GM19395 (cell line): ENCODE results near the gene CBFA2T3.

Source experiments
- ATAC-seq: cut with Tn5 transposase; IDR thresholded peaks from one replicate; pipeline ENCODE4 v1.9.1; 2021; ENCODE audit warnings: mild to moderate bottlenecking, moderate library complexity; ENCODE audit not compliant: unreplicated experiment

CBFA2T3 gene

GRCh38 chr16:88865310-88865709 lies 111.7 kb downstream of the CBFA2T3 start:
- no peak for ATAC-seq

DNA sequence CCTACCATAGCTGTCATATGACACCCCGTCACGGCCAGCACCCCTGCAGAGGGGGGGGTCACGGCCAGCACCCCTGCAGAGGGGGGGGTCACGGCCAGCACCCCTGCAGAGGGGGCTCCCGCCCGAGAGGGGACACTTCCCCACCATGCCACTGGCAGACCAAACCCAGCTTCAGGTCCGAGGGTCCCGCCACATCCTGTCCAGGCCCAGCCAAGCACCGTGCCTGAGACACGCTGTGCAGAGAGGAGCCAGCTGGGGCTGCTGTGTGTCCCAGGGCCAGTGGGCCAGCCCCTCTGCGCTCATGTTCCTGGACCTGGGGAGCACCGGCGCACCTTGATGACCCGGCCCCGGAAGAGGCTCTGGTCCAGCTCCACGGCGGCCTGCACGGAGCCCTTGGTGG lies 112.5 kb downstream of the CBFA2T3 start:
- no peak for ATAC-seq

DNA sequence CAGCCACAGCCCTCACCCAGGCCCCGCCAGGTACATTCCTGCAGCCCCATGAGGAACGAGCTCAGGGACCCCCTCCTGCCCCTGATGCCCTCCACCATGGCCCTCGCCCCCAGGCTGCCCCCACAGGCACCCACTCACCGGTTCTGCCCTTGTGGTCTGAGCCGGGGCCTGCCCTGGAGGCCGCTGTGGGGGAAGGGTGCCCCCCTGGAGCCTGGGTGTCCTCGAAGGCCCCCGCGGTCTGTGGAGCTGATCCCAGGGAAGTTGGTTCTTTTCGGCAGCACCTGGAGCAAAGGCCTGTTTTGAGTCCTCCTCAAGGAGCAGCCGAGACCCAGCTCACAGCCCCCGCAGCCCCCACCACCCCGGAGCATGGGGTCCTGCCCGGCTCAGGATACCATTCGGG lies 112.9 kb downstream of the CBFA2T3 start:
- no peak for ATAC-seq

DNA sequence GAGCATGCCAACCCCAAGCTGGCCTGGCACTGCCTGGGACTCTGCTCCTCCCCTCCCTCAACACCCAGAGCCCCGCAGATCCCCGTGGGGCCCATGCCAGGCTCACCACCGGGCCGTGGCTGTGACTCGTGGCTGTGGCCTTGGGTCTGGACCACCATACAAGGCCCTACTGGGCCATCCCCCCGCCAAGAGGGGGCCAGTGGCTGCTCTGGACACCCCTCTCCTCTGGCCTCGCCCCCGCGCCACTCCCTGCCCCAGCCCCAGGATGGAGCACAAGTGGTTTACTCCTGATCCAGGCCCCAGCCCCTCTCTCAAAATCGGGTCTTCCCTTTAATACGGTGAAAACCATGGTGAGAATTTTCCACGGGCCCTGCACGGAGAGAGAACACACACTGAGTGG lies 113.6 kb downstream of the CBFA2T3 start:
- no peak for ATAC-seq

- no peak for ATAC-seq
These were observed 114.0 kb downstream of the CBFA2T3 start for GRCh38 chr16:88862968-88863367.

DNA sequence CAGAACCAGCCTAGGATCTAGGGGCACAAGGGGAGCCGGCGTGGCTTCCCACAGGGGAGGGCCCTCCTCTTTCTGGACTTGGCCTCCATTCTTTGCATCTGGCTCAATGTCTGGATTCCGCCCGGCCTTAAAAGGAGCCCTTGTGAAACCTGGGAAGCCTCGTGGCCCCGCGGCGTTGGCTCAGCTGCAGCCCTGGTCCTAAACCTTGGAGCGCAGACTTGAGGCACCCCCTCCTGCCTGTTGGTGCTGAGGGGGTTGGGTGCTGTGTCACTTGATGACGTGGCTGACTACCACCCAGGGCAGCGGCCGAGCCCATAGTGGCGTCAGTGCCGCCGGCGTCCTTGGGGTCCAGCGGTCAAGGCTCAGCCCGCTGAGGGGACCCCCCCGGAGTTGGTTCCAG lies 115.6 kb downstream of the CBFA2T3 start:
- no peak for ATAC-seq

DNA sequence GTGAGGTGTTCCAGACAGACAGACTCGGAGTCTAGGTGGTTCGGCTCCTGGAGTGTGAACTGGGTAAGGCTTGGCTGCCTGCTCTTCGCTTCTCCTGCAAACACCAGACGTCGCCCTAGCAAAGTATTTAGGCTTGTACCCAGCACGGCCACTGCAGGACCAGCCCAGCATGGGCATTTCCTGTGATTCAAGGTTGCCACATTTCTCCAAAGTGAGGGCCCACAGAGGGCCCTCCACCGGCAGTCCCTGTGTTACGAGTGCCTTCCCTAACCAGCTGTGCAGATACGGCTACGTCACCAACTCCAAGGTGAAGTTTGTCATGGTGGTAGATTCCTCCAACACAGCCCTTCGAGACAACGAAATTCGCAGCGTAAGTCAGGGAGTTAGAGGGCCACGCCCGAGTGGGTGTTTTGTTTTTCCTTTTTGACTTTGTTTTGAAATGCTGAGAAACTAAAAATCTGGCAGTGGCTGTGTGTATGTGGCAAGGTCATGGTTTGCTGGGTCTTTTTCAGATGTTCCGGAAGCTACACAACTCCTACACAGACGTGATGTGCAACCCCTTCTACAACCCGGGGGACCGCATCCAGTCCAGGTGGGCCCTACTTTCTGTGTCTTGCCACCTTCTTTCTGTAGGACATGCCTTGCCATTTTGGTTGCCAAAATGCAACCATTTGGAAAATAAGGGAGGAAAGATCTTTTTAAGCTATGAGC lies 117.5 kb downstream of the CBFA2T3 start:
- ATAC-seq = no peak

GRCh38 chr16:88857728-88858339 lies 119.2 kb downstream of the CBFA2T3 start:
- peak; percentile 42 for ATAC-seq

- peak; percentile 80 for ATAC-seq
These were observed 119.9 kb downstream of the CBFA2T3 start, which contains the start of the genes GALNS and TRAPPC2L for GRCh38 chr16:88856828-88857727. Gene GALNS, minus strand, starts transcription at chr16:88856947. Its CDS starts 70 bp downstream, at chr16:88856877. Gene TRAPPC2L, plus strand, starts transcription at chr16:88857127. Its CDS starts 24 bp downstream, at chr16:88857151.

DNA sequence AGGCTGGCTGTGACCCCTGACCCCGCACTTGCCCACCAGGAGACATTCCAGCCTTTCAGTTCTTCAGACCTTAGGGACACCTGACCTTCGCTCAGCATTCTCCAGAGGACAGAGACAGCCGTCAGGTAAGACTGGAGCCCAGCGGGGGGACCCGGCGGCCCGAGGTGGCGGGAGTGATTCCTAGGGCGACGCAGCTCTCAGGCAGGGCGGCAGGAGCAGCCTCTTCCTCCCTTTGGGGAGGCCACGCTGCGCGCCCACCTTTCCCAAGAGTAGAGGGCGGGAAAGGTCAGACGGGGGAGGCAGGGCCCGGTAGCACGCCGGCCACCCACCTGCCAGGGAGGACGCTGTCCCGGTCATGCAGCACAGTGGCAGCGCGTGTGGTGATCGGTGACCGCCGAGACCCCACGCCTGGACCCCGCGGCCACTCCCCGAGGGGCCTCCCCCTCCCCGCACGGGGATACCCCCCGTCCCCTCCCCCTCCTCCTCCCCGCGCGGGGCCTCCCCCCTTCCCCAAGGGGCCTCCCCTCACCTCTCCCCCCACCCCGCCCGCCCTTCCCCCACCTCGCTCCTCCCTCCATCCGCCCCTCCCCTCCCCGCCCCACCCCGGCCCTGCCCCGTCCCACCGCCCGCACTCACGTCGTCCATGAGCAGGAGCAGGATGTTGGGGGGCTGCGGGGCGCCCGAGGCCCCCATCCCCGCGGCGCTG lies 120.7 kb downstream of the CBFA2T3 start:
- peak; percentile 21 for ATAC-seq

GRCh38 chr16:88855736-88856121 lies 121.3 kb downstream of the CBFA2T3 start:
- ATAC-seq = no peak

DNA sequence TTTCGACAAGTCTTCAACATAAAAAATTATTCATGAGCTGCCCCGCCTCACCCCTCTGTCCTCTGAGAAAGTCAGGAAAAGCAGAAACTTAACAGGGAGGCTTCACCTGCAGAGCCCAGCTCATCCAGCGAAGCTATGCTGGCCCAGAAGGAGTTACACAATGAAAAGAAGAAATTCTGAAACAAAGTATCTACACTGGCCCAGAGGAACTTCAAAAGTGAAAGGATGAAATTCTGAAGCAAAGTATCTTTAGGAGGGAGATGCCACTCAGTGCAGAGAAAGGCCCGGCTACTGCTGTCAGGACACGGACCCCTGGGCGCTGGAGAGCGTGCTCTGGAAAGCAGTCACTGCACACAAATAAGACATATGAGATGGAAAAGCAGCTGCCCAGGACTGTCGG lies 121.8 kb downstream of the CBFA2T3 start:
- no peak for ATAC-seq

GRCh38 chr16:88854306-88855111 lies 122.5 kb downstream of the CBFA2T3 start:
- no peak for ATAC-seq

- ATAC-seq = no peak
These were observed 123.6 kb downstream of the CBFA2T3 start for GRCh38 chr16:88853325-88853941.

DNA sequence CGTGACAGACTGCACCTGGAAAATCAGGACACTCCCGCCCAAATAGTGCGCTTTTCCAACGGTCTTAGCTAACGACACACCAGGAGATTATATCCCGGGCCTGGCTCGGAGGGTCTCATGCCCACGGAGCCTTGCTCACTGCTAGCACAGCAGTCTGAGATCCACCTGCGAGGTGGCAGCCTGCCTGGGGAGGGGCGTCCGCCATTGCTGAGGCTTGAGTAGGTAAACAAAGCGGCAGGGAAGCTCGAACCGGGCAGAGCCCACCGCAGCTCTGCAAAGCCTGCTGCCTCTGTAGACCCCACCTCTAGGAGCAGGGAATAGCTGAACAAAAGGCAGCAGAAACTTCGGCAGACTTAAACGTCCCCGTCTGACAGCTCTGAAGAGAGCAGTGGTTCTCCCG lies 125.4 kb downstream of the CBFA2T3 start:
- ATAC-seq = no peak

DNA sequence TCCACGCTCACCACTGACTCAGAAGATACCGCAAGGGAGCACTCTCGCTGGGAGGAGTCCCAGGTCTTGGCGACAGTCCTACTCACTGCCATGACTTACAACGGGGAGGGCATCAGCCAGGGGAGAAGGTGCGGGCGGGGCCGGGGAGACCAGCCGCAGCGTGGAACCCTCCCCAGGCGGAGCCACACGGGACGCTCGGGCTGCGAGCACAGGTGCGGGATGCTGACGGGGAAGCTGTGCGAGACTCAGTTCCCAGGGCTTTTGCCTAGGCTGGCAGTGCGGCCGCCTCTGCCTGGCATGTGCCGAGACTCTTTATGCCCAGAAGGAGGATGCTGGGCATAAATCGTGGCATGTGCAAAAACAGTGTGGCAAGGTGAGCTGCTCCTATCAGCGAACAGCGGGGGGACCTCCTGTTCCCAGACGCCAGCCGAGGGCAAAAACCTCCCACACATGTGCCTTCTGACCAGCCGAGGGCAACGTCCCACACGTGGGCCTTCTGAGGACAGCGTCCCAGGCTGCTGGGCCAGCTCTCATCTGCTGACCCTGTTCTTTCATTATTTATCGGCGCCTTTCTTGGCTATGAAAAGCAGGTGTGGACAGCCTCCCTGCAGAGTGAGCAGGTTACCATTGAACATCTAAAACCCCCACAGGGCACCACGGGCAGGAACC lies 126.3 kb downstream of the CBFA2T3 start:
- ATAC-seq = no peak

DNA sequence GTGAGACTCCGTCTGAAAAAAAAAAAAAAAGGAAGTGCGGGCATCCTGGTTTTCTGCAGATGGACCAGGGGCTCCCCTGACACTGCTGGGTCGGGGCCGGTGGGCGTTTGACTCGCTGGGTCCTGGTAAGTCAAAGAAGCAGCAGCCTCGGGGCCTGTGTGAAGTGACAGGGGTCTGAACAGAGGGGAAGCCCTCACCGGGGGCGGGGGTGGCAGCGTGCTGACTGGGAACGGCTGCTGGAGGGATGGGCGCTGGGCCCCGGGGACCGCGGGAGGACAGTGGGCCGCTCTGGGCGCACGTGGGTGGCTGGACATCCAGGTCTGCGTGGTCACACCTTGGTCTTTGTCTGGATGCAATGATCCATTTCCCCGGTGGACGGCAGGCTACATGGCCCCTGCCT lies 128.4 kb downstream of the CBFA2T3 start:
- ATAC-seq = no peak

DNA sequence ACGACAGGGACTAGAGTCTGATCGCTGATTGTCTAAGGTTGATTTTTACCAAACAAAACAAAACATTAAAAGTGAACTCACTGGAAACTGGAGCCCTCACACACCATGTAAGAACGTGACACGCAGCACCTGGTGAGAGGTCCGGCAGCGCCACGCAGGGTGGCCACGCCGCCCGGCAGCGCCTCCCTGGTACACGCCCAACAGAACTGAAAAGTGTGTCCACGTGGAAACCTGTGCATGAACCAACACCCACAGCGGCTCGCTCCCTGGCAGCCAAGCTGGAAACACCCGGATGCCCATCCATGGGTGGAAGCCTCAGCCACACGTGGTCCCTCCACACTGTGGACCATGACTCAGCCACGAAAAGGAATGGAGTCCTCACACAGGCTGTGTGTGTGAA lies 129.4 kb downstream of the CBFA2T3 start:
- no peak for ATAC-seq

- no peak for ATAC-seq
These were observed 130.9 kb downstream of the CBFA2T3 start for GRCh38 chr16:88846088-88846487.
